ENCODE results near the gene KCNF1. TPM values are rescaled to one million over a fixed set of nuclear protein-coding genes. Genes with fewer than 3 reads are reported as not detected.

Gene KCNF1
- total and polyA plus RNA-seq, 12 donors: 0.10 to 0.42 (median 0.24) TPM; not detected in 4

DNA sequence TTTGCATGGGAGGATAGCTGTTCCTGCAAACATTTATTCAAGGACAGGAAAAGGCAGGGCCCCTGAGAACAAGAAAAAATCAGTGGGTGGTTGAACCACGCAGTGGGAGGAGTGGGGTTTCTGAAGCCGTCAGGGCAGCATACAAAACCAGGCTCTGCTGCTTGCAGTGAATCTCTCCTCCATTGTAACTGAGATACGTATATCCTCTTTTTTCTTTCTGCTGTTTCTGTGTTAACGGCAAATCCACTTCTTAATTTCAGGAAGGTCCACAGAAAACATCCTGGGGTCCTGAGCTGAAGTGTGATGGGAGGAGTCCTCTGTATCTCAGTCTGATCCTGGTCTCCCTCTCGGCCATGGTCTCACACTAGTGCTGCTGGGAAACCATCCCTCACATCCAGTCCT lies 27.2 kb upstream of the KCNF1 start:
- WGBS, 2 donors: 38 to 56% methylated on average over 5 of the region's 5 CpGs
- DNase-seq: no peak
- intact Hi-C loops (cut with DNase I): loop anchor here in 1 of 10 donors (5.0 kb wide), 1 partner anchor 47 kb away; no protein-coding TSS in a partner anchor

DNA sequence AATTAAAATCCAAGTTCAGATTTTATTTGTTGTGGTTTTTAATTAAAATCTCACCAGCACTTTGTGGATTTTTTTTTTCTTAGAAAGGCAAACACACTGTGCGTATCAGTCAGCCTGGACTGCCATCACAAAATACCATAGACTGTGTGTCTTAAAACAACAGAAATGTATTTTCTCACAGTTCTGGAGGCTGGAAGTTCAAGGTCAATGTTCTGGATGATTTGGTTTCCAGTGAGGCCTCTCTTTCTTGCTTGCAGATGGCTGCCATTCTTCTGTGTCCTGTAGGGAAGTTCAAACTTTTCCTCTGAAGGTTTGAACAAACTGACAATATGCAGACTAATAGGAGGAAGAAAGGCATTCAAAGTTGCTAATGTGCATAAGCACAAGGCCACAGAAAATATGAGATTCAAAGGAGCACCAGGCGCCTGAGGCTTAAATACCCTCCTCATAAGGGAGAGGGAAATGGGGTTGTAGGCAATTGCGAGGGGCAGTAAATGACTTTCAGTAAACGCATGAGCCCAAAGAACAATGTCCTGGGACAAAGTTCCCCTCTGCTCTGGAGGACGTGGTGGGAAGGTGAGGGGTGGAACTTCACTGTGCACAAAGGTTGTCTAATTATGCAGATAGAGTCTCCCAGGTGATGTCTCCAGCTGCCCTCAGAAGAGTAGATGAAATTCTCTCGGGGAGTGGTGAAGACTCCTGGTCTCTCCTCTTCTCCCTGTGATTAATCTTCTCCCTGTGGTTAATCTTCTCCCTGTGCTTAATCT lies 26.5 kb upstream of the KCNF1 start:
- H3K27ac ChIP-seq: peak overlapping the region in 1 of 10 donors; percentile 15

More for the DNA sequence above, 27.2 kb upstream of the KCNF1 start:
- Histone ChIP-seq H3K4me1 (peaks cover 0 to 26% (median 14%) of the 10 kb centered on the region in 9 donors), H3K36me3 (no peaks in the 10 kb centered on the region), H3K4me3 (no peak overlapping the region), H3K27ac (peak overlapping the region in 1 of 10 donors; percentile 15), H3K27me3 (no peaks in the 10 kb centered on the region), H3K9me3 (no peaks in the 10 kb centered on the region)
- TF ChIP-seq, protein P1, sequence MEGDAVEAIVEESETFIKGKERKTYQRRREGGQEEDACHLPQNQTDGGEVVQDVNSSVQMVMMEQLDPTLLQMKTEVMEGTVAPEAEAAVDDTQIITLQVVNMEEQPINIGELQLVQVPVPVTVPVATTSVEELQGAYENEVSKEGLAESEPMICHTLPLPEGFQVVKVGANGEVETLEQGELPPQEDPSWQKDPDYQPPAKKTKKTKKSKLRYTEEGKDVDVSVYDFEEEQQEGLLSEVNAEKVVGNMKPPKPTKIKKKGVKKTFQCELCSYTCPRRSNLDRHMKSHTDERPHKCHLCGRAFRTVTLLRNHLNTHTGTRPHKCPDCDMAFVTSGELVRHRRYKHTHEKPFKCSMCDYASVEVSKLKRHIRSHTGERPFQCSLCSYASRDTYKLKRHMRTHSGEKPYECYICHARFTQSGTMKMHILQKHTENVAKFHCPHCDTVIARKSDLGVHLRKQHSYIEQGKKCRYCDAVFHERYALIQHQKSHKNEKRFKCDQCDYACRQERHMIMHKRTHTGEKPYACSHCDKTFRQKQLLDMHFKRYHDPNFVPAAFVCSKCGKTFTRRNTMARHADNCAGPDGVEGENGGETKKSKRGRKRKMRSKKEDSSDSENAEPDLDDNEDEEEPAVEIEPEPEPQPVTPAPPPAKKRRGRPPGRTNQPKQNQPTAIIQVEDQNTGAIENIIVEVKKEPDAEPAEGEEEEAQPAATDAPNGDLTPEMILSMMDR (IDR thresholded peaks at IDR 0.05): no peak
- ATAC-seq: no peak

DNA sequence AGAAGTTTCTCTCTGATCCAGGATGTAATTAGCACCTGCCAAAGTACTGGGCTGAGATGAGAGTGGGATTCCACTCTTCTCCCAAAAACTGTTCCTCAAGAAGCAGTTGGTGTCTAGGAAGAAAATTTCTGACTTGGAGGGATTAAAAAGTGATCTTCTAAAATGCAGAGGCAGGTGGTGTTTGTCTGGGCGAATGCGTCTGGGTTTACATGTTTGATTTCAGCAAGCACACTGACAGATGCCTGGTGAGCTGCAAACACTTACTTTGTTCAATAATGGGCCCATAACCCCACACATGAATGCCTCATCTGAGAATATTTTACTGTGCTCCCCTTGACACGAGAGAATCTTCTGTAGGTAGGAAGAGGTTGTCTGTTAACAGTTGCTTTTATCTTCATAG lies 24.3 kb upstream of the KCNF1 start:
- TF ChIP-seq, protein P1 (IDR thresholded peaks at IDR 0.05): no peak
- Histone ChIP-seq H3K27ac (no peak overlapping the region), H3K4me3 (no peak overlapping the region), H3K9me3 (no peaks in the 10 kb centered on the region), H3K36me3 (no peaks in the 10 kb centered on the region), H3K4me1 (peaks cover 0 to 33% (median 14%) of the 10 kb centered on the region in 9 donors), H3K27me3 (no peaks in the 10 kb centered on the region)
- WGBS, 2 donors: 78 to 84% methylated on average over 3 of the region's 3 CpGs
- DNase-seq (no peak), ATAC-seq (no peak)
- intact Hi-C loops (cut with DNase I): no loop called here

More for the DNA sequence above, 26.5 kb upstream of the KCNF1 start:
- Histone ChIP-seq H3K4me1 (peaks cover 0 to 33% (median 14%) of the 10 kb centered on the region in 9 donors), H3K4me3 (no peak overlapping the region), H3K36me3 (no peaks in the 10 kb centered on the region), H3K9me3 (no peaks in the 10 kb centered on the region), H3K27me3 (no peaks in the 10 kb centered on the region)
- ATAC-seq (no peak), DNase-seq (no peak)
- intact Hi-C loops (cut with DNase I): no loop called here
- WGBS, 2 donors: 85 to 87% methylated on average over 6 of the region's 6 CpGs
- TF ChIP-seq, protein P1 (IDR thresholded peaks at IDR 0.05): no peak

DNA sequence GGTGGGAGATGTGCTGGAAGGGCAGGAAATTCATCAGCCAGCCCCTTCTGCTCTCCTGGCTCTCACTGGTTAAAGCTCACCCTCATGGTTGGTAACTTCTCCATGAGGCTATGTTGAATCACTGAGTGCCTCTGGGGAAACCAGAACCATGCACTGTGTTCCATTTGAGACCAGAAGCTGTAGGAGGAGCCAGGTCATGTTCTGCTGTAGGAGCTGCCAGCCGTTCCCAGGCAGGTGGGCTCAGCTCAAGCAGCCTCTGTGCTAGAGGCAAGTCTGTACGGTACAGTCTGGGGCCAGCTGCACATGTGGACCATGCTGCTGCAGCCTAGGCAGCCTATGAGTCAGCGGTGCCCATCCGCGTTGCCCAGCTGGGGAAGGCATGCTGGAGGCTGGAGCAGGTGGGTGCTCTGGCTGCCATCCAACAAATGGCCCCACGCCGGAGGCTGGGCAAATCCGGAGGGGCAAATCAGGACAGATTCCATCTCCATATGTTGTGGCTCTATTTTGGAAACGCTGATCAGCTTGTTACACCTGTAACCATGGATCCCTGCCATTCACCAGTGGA lies 22.0 kb upstream of the KCNF1 start:
- TF ChIP-seq, protein P1 (IDR thresholded peaks at IDR 0.05): no peak
- Histone ChIP-seq H3K4me1 (peaks cover 0 to 13% (median 1%) of the 10 kb centered on the region in 9 donors), H3K4me3 (no peak overlapping the region), H3K9me3 (no peaks in the 10 kb centered on the region), H3K36me3 (no peaks in the 10 kb centered on the region), H3K27me3 (no peaks in the 10 kb centered on the region), H3K27ac (no peak overlapping the region)
- WGBS, 2 donors: 61 to 62% methylated on average over 9 of the region's 9 CpGs
- no peak for DNase-seq
- intact Hi-C loops (cut with DNase I): no loop called here
- ATAC-seq: peak; percentile 17 to 55 (median 42)
